Activated CD8-positive, alpha-beta memory T cell treated with anti-CD3 and anti-CD28 coated beads, Interleukin-2, amount 10 ng/mL, durations not matched to agents 7 days and 5 days (primary cell): ENCODE data around the gene TKT. TPM values are rescaled to one million over a fixed set of nuclear protein-coding genes. Genes with fewer than 3 reads are reported as not detected.

Experiments
- ATAC-seq: fragments of 150-1000 bp; cut with Tn5 transposase; one replicate; pipeline ENCODE4 v1.10.0; 2021; ENCODE audit warnings: moderate library complexity
- CTCF ChIA-PET: fragments of 350-600 bp; sonication (Branson Sonifier 250); formaldehyde crosslinking; loops from one replicate; lab custom pipeline; 2021; ENCODE audit warnings: antibody characterized with exemption; lab: Charles Lee
- DNase-seq: peaks from one replicate; pipeline ENCODE4 v3.0.0-alpha.2; 2020
- H3K27ac Mint-ChIP-seq: one replicate; pipeline ENCODE4 v1.8.0; 2021; ENCODE audit warnings: mild to moderate bottlenecking, mixed read lengths
- H3K27me3 Mint-ChIP-seq: one replicate; pipeline ENCODE4 v1.8.0; 2021; ENCODE audit warnings: mixed read lengths
- H3K36me3 Mint-ChIP-seq: one replicate; pipeline ENCODE4 v1.8.0; 2021; ENCODE audit warnings: mild to moderate bottlenecking, mixed read lengths
- H3K4me1 Mint-ChIP-seq: one replicate; pipeline ENCODE4 v1.8.0; 2021; ENCODE audit warnings: mixed read lengths
- H3K4me3 Mint-ChIP-seq: one replicate; pipeline ENCODE4 v1.8.0; 2021; ENCODE audit warnings: mild to moderate bottlenecking, moderate library complexity, mixed read lengths
- H3K9me3 Mint-ChIP-seq: one replicate; pipeline ENCODE4 v1.8.0; 2022; ENCODE audit warnings: low read depth, mixed read lengths
- total RNA-seq, 2 experiments: library from RNA; stranded (reverse); gene quantifications; one replicate each; pipeline ENCODE4 v1.2.3, GENCODE V29; 2021

TKT gene
- total RNA-seq, 2 experiments from 2014 or later: 226 to 231 TPM

DNA sequence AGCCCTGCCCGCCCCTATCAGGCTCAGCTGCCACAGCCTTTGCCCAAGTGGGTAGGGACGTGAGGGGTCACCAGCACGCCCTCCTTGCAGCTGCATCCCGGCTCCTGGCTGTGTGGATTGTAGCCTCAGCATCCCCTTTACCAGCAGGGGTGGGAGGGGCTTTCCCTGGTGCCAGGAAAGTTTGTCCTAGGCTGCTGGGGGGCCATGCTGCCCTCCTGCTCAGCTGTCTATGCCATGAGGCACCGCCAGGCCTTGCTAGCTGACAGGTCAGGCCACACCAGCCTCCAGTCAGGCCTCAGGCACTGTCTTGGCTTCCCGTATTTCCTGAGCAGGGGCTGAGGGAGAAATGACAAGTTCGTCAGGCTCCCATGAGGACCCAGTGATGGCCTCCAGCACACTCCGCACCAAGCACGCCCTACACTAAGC lies 32.3 kb downstream of the TKT start:
- CTCF ChIA-PET: interaction anchor here (1.1 to 1.7 kb wide), 3 partner anchors 13 to 125 kb away, joined by 3 to 4 read pairs (median 3); no protein-coding TSS in a partner anchor
- H3K4me3 Mint-ChIP-seq: no peak overlapping the region
- no peak overlapping the region for H3K27ac Mint-ChIP-seq
- H3K9me3 Mint-ChIP-seq: no peaks in the 10 kb centered on the region
- H3K4me1 Mint-ChIP-seq: peaks cover 5% of the 10 kb centered on the region
- DNase-seq (no peak), ATAC-seq (no peak)
- H3K36me3 Mint-ChIP-seq: peaks cover 14% of the 10 kb centered on the region
- H3K27me3 Mint-ChIP-seq: no peaks in the 10 kb centered on the region

DNA sequence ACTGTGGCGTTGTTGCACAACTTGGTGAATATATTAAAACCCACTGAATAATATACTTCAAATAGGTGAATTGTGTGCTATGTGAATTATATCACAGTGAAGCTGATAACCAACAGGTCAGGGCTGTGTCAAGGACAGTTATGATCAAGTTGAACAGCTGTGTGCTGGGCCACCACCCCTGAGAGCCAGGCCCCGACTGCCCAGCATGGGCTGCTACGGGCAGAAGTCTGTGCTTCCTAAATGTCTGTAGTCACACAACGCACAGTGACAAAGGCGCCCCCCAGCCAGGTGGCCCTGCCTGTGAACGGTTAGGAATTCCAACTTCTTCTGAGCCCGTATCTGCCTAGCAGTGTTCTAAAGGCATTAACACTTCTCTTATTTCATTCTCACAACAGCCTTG lies 32.8 kb downstream of the TKT start:
- Mint-ChIP-seq H3K4me1 (peaks cover 5% of the 10 kb centered on the region), H3K4me3 (no peak overlapping the region), H3K36me3 (peaks cover 10% of the 10 kb centered on the region), H3K27ac (no peak overlapping the region), H3K27me3 (no peaks in the 10 kb centered on the region), H3K9me3 (no peaks in the 10 kb centered on the region)
- CTCF ChIA-PET: interaction anchor here (1.2 to 1.7 kb wide), 2 partner anchors 13 to 27 kb away, joined by 3 to 4 read pairs; no protein-coding TSS in a partner anchor
- no peak for ATAC-seq
- no peak for DNase-seq

DNA sequence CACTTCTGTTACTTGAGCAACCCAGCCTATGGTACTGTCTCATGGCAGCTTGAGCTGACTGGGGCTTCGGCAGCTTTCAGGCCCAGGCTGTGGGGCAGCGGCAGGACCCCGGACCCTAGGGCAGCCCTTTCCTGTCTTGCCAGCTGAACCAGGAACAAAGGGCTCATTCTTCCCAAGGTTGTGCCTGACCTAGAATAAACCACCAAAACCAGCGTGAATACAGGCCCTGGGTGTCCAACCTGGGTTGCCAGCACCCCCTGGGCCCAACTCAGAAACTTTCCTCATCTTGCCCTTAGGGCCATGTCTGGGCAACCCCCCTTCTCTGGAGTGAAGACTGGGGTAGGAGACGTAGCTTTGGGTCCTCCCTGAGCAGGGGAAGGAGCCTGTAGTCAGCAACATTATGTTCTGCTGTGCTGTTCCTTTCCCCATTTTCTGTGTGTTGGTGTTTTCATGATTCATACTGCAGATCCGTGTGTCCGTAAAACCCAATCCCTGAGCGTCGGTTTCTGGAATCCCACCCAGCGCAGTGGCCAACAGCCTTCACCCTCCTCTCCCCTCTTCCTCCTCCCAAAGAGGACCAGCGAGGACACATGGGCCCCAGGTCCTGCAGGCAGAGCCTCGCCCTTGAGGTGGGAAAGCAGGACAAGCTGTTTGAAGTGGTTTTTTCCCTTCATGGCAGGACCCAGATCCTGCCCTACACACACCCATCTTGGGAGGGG lies 33.5 kb downstream of the TKT start:
- Mint-ChIP-seq H3K9me3 (no peaks in the 10 kb centered on the region), H3K27ac (no peak overlapping the region), H3K36me3 (peaks cover 9% of the 10 kb centered on the region), H3K4me3 (no peak overlapping the region), H3K27me3 (no peaks in the 10 kb centered on the region), H3K4me1 (peaks cover 5% of the 10 kb centered on the region)
- no peak for ATAC-seq
- no peak for DNase-seq
- CTCF ChIA-PET: interaction anchor here (1.7 kb wide), 1 partner anchor 26 kb away, joined by 4 read pairs; no protein-coding TSS in a partner anchor

DNA sequence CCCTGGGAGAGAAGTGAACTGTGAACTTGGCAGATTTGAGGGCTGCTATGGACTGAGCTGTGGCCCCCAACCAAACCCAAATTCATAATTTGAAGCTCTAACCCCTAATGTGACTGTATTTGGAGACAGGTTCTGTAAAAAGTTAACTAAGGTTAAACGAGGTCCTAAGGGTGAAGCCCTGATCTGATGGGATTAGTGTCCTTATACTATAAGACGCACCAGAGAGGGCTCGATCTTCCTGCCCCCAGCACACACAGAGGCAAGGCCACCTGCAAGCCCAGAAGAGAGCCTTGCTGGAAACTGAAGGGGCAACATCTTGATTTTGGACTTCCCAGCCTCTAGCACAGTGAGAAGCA lies 34.0 kb downstream of the TKT start:
- DNase-seq (no peak), ATAC-seq (no peak)
- H3K4me1 Mint-ChIP-seq: peaks cover 5% of the 10 kb centered on the region
- no peak overlapping the region for H3K4me3 Mint-ChIP-seq
- no peaks in the 10 kb centered on the region for H3K9me3 Mint-ChIP-seq
- H3K36me3 Mint-ChIP-seq: peaks cover 7% of the 10 kb centered on the region
- no peak overlapping the region for H3K27ac Mint-ChIP-seq
- CTCF ChIA-PET: interaction anchor here (0.9 to 1.7 kb wide), 3 partner anchors 13 to 65 kb away, joined by 3 to 5 read pairs (median 4); no protein-coding TSS in a partner anchor
- H3K27me3 Mint-ChIP-seq: no peaks in the 10 kb centered on the region

DNA sequence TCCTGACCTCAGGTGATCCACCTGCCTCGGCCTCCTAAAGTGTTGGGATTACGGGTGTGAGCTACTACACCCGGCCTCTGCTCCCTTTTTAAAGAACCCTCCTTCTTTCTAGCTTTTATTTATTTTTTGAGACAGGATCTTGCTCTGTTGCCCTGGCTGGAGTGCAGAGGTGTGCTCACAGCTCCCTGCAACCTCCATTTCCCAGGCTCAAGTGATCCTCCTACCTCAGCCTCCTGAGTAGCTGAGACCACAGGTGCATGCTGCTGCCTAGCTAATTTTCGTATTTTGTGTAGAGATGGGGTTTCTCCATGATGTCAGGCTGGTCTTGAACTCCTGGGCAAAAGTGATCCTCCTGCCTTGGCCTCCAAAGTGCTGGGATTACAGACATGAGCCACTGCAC lies 34.5 kb downstream of the TKT start:
- Mint-ChIP-seq H3K27me3 (no peaks in the 10 kb centered on the region), H3K27ac (no peak overlapping the region), H3K4me1 (peaks cover 5% of the 10 kb centered on the region), H3K36me3 (peaks cover 4% of the 10 kb centered on the region), H3K4me3 (no peak overlapping the region), H3K9me3 (no peaks in the 10 kb centered on the region)
- CTCF ChIA-PET: interaction anchor here (0.9 to 1.7 kb wide), 5 partner anchors 10 to 129 kb away, joined by 3 to 10 read pairs (median 5); no protein-coding TSS in a partner anchor
- ATAC-seq (no peak), DNase-seq (no peak)

DNA sequence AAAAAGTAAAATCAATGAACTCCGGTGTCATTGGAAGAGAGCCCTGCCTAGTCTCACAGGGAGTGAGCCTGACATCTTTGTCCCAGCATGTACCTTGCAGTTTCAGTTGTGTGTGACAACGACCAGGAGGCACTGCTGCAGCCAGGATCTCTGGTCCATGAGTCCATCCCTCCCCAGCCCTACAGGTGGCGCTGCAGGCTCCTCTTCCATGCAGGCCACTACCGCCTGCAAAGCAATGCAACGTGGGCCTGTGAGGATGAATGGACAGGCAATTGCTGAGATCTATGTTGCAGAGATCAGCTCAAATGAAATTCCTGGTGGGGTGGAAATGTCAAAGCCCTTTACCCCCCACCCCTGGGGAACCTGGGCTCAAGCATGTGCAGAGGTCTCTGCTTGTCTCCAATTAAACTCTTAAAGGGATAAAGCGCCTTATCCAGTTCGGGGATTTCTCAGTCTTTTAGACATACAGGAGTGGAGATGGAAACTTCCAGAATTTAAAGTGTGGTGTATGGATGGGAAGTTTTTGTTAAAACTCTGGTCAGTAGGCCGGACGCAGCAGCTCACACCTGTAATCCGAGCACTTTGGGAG lies 35.8 kb downstream of the TKT start:
- CTCF ChIA-PET: interaction anchor here (0.7 to 1.7 kb wide), 21 partner anchors 8 to 130 kb away, joined by 3 to 10 read pairs (median 4); partner anchors contain the start of genes DCP1A and TKT
- no peak overlapping the region for H3K27ac Mint-ChIP-seq
- H3K4me3 Mint-ChIP-seq: no peak overlapping the region
- H3K4me1 Mint-ChIP-seq: peaks cover 5% of the 10 kb centered on the region
- H3K27me3 Mint-ChIP-seq: peaks cover 4% of the 10 kb centered on the region
- H3K36me3 Mint-ChIP-seq: no peaks in the 10 kb centered on the region
- ATAC-seq (peak; percentile 96), DNase-seq (peak; percentile 90)
- H3K9me3 Mint-ChIP-seq: no peaks in the 10 kb centered on the region

DNA sequence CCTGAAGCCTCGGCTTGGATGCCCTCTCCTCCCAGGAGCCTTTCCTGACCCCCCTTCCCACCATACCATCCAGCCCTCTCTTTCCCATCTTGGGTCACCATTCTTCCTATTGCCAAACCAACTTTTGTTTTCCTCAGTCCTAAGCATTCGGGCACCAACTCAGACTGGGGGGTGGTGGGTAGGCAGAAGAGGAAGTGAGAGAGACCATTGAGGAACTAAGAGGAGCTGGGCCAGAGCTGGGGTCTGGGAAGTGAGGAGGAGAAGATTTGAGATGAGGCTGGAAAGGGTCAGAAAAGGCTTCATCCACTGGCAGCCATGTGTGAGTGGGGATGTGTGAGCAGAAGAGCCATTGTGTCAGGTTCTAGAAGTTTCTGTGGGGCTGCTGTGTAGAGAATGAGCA lies 37.7 kb downstream of the TKT start:
- peaks cover 6% of the 10 kb centered on the region for H3K27me3 Mint-ChIP-seq
- H3K27ac Mint-ChIP-seq: no peak overlapping the region
- no peak for DNase-seq

DNA sequence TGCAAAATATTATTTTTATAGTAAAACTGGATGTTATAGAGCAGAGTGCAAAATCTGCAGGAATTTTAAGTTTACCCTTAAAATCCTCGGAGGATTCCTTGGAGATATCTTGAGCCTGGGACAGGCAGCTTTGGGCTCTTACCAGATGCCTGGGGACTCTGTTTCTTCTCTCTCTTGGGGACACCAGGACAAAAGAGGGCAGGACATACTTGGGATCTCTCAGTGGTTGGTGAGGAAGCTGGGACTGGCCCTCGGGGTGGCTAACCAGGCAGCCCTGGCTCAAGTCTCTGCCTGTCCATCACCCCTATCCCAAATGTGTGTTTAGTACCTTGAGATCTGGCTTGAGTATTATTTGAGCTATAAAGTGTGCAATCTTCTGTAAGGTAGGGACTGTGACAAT lies 38.6 kb downstream of the TKT start:
- no peak overlapping the region for H3K4me3 Mint-ChIP-seq
- no peaks in the 10 kb centered on the region for H3K9me3 Mint-ChIP-seq
- CTCF ChIA-PET: no interaction called here
- ATAC-seq: no peak
- H3K27me3 Mint-ChIP-seq: peaks cover 6% of the 10 kb centered on the region
- no peak for DNase-seq
- no peak overlapping the region for H3K27ac Mint-ChIP-seq
- no peaks in the 10 kb centered on the region for H3K36me3 Mint-ChIP-seq
- H3K4me1 Mint-ChIP-seq: peaks cover 5% of the 10 kb centered on the region

More for the DNA sequence above, 37.7 kb downstream of the TKT start:
- CTCF ChIA-PET: no interaction called here
- H3K4me1 Mint-ChIP-seq: peaks cover 5% of the 10 kb centered on the region
- H3K36me3 Mint-ChIP-seq: no peaks in the 10 kb centered on the region
- no peak overlapping the region for H3K4me3 Mint-ChIP-seq
- H3K9me3 Mint-ChIP-seq: no peaks in the 10 kb centered on the region
- no peak for ATAC-seq

DNA sequence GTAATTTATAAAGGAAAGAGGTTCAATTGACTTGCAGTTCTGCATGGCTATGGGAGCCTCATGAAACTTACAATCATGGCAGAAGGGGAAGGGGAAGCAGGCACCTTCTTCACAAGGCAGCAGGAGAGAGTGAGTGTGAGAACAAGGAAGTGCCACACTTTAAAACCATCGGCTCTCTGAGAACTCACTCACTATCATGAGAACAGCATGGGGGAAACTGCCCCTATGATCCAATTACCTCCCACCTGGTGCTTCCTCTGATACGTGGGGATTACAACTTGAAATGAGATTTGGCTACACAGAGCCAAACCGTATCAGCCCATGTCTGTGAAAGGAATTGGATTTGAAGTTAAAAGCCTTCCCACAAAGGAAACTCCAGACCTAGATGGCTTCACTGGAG lies 39.1 kb downstream of the TKT start:
- ATAC-seq: no peak
- H3K27ac Mint-ChIP-seq: no peak overlapping the region
- H3K4me3 Mint-ChIP-seq: no peak overlapping the region
- no peaks in the 10 kb centered on the region for H3K9me3 Mint-ChIP-seq
- peaks cover 6% of the 10 kb centered on the region for H3K27me3 Mint-ChIP-seq
- CTCF ChIA-PET: interaction anchor here (2.8 kb wide), 1 partner anchor 21 kb away, joined by 7 read pairs; no protein-coding TSS in a partner anchor
- H3K4me1 Mint-ChIP-seq: peaks cover 5% of the 10 kb centered on the region
- no peak for DNase-seq
- no peaks in the 10 kb centered on the region for H3K36me3 Mint-ChIP-seq

DNA sequence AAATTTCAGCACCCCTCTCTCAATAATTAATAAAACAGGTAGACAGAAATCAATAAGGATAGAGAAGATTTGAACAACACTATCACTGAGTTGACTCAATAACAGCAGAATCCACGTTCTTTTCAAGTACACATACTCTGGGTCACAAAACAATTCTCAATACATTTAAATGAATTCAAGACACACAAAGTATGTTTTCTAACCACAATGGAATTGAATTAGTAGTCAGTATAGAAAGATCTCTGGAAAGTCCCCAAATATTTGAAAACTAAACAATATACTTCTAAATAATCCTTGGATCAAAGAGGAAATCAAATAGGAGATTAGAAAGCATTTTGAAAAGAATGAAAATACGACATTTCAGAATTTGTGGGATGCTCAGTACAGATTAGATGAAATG lies 40.0 kb downstream of the TKT start:
- Mint-ChIP-seq H3K4me1 (peaks cover 5% of the 10 kb centered on the region), H3K27ac (no peak overlapping the region), H3K9me3 (no peaks in the 10 kb centered on the region), H3K4me3 (no peak overlapping the region), H3K27me3 (peaks cover 7% of the 10 kb centered on the region), H3K36me3 (peaks cover 1% of the 10 kb centered on the region)
- ATAC-seq (no peak), DNase-seq (no peak)
- CTCF ChIA-PET: interaction anchor here (0.7 to 2.8 kb wide), 3 partner anchors 20 to 102 kb away, joined by 3 to 7 read pairs (median 6); no protein-coding TSS in a partner anchor

DNA sequence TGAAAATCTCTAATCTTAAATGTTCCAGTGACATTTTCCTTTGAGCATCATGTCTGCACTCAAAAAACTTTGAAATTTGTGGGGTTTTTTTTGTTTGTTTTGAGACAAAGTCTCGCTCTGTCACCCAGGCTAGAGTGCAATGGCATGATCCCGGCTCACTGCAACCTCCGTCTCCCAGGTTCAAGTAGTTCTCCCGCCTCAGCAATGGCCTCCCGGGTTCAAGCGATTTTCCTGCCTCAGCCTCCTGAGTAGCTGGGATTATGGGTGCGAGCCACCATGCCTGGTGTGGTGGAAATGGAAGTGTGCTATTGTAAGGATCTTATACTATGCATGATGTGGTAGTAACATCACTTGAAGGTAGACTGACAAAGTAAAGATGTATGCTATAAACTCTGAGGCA lies 42.5 kb downstream of the TKT start:
- no peak overlapping the region for H3K27ac Mint-ChIP-seq

DNA sequence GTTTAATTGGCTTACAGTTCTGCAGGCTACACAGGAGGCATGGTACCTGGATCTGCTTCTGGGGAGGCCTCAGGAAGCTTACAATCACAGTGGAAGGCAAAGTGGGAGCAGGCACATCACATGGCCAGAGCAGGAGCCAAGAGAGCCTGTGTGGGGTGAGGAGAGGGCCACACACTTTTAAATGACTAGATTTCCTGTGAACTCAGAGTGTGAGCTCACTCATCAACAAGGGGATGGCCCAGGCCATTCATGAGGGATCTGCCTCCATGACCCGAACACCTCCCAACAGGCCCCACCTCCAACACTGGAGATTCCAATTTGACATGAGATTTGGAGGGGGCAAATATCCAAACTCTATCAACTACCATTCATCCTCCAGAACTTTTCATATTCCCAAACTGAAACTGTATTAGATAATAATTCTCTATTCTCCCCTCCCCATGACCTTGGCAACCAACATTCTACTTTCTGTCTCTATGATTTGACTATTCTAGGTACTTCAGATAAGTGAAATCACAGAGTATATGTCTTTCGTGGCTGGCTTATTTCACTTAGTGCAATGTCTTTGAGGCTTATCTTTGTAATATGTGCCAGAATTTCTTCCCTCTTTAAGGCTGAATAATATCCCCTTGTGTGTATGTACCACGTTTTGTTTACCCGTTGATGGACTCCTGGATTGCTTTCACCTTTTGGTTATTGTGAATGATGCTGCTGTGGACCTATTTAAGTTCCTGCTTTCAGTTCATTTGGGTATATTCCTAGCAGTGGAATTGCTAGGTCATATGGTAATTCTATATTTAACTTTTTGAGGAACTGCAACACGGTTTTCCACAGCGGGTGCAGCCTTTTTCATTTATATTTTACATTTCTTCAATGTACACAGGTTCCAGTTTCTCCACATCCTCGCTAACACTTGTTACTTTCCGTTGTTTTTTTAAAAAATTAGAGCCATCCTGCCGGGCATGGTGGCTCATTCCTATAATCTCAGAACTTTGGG lies 43.8 kb downstream of the TKT start:
- CTCF ChIA-PET: interaction anchor here (1.0 kb wide), 1 partner anchor 8 kb away, joined by 3 read pairs; no protein-coding TSS in a partner anchor
- Mint-ChIP-seq H3K4me3 (no peak overlapping the region), H3K36me3 (peaks cover 6% of the 10 kb centered on the region), H3K9me3 (peaks cover 3% of the 10 kb centered on the region), H3K27ac (no peak overlapping the region), H3K27me3 (peaks cover 13% of the 10 kb centered on the region), H3K4me1 (no peaks in the 10 kb centered on the region)
- ATAC-seq (no peak), DNase-seq (no peak)

More for the DNA sequence above, 42.5 kb downstream of the TKT start:
- Mint-ChIP-seq H3K4me3 (no peak overlapping the region), H3K27me3 (peaks cover 7% of the 10 kb centered on the region), H3K9me3 (peaks cover 3% of the 10 kb centered on the region), H3K4me1 (no peaks in the 10 kb centered on the region), H3K36me3 (peaks cover 6% of the 10 kb centered on the region)
- DNase-seq (no peak), ATAC-seq (no peak)
- CTCF ChIA-PET: no interaction called here
